Caco-2 (cell line): ENCODE data around the gene RTBDN. TPM values are rescaled to one million over a fixed set of nuclear protein-coding genes. Genes with fewer than 3 reads are reported as not detected.

Source experiments
- BruUV-seq: library from RNA; stranded (reverse); fragments of 400-500 nt; replicated peaks from 2 replicates; lab custom pipeline; 2021; lab: Mats Ljungman, UMichigan
- CTCF ChIA-PET: fragments of 300-600 bp; sonication (Branson Sonifier 250); formaldehyde crosslinking; loops from one replicate; lab custom pipeline; 2022; ENCODE audit warnings: antibody characterized with exemption; lab: Charles Lee
- POLR2A ChIA-PET: fragments of 300-600 bp; sonication (Branson Sonifier 250); formaldehyde crosslinking; loops from one replicate; lab custom pipeline; 2022; ENCODE audit warnings: antibody characterized with exemption; lab: Charles Lee
- DNase-seq, 2 experiments: peaks; one replicate each; pipeline versions ENCODE4 v3.0.0 to v3.0.0-alpha.2; 2020 to 2022
- H3K27me3 ChIP-seq: replicated peaks from 2 replicates; pipeline ENCODE4 v1.6.0; 2011; ENCODE audit warnings: low read length; ENCODE audit not compliant: control insufficient read depth, insufficient read depth
- H3K36me3 ChIP-seq: 2 replicates; pipeline ENCODE4 v1.5.1; 2011; ENCODE audit warnings: low read length; ENCODE audit not compliant: control insufficient read depth, insufficient read depth
- H3K4me1 ChIP-seq: fragments of 250-450 bp; sonication (Bioruptor Pico); 2 replicates; pipeline ENCODE4 v1.5.1; 2020; ENCODE audit warnings: mild to moderate bottlenecking
- H3K4me3 ChIP-seq: 2 replicates; pipeline ENCODE4 v1.5.1; 2011; ENCODE audit warnings: low read depth, mild to moderate bottlenecking, control low read depth, low read length
- H3K9me3 ChIP-seq: fragments of 250-450 bp; sonication (Bioruptor Pico); 2 replicates; pipeline ENCODE4 v1.5.1; 2020; ENCODE audit warnings: mild to moderate bottlenecking, moderate library complexity
- H3K27ac Mint-ChIP-seq: one replicate; pipeline ENCODE4 v1.8.0; 2022; ENCODE audit warnings: mixed read lengths; ENCODE audit not compliant: unreplicated experiment
- H3K27me3 Mint-ChIP-seq: one replicate; pipeline ENCODE4 v1.8.0; 2022; ENCODE audit warnings: mixed read lengths; ENCODE audit not compliant: insufficient read depth, unreplicated experiment
- H3K36me3 Mint-ChIP-seq: one replicate; pipeline ENCODE4 v1.8.0; 2022; ENCODE audit warnings: mild to moderate bottlenecking, mixed read lengths; ENCODE audit not compliant: insufficient read depth, unreplicated experiment
- H3K4me1 Mint-ChIP-seq: one replicate; pipeline ENCODE4 v1.8.0; 2022; ENCODE audit warnings: low read depth, mixed read lengths; ENCODE audit not compliant: unreplicated experiment
- H3K4me3 Mint-ChIP-seq: one replicate; pipeline ENCODE4 v1.8.0; 2022; ENCODE audit warnings: mild to moderate bottlenecking, moderate library complexity, mixed read lengths; ENCODE audit not compliant: unreplicated experiment
- H3K9me3 Mint-ChIP-seq: one replicate; pipeline ENCODE4 v1.8.0; 2022; ENCODE audit warnings: mixed read lengths; ENCODE audit not compliant: unreplicated experiment
- CTCF ChIP-seq, 2 experiments: fragments of 200-600 bp in 1 of 2; IDR thresholded peaks; 1 replicate in 1 of 2; 2 replicates in 1 of 2; pipeline versions ENCODE4 v1.5.1 to v1.8.0; 2011 to 2022; ENCODE audit warnings: antibody characterized with exemption in 1 of 2, control low read depth in 1 of 2, inconsistent platforms in 1 of 2, low read depth in 1 of 2, low read length in 1 of 2, mild to moderate bottlenecking in 1 of 2, moderate library complexity in 1 of 2; ENCODE audit not compliant: insufficient read depth in 1 of 2, severe bottlenecking in 1 of 2, unreplicated experiment in 1 of 2
- intact Hi-C: fragments of 100-400 bp; cut with micrococcal nuclease; formaldehyde crosslinking; loops from one replicate; pipeline ENCODE4 v1.10.0; 2022; ENCODE audit not compliant: unreplicated experiment
- total RNA-seq: library from RNA; stranded (reverse); gene quantifications from 2 replicates; pipeline ENCODE4 v1.2.3, GENCODE V29; 2022

Gene RTBDN
- total RNA-seq, 1 experiment from 2014 or later, result not detected

- peaks cover 51% of the 10 kb centered on the region for H3K36me3 Mint-ChIP-seq
- peak; percentile 91 for TF ChIP-seq CTCF (IDR thresholded peaks at IDR 0.05; ENCODE audit: insufficient read depth in 1 of 2, low read depth in 1 of 2, low read length in 1 of 2, severe bottlenecking in 1 of 2, unreplicated experiment in 1 of 2)
- Histone ChIP-seq H3K4me1 (peaks cover 9% of the 10 kb centered on the region), H3K4me3 (no peak overlapping the region), H3K9me3 (no peaks in the 10 kb centered on the region), H3K27me3 (no peaks in the 10 kb centered on the region), H3K36me3 (no peaks in the 10 kb centered on the region; the same call in none of the 2 replicates)
- BruUV-seq, result no TSS peak
- peak overlapping the region; percentile 21 for H3K27ac Mint-ChIP-seq
- POLR2A ChIA-PET, result no interaction called here
- H3K4me1 Mint-ChIP-seq, result peaks cover 5% of the 10 kb centered on the region
- DNase-seq, result peak; percentile 81 to 83
- peak overlapping the region; percentile 45 for H3K4me3 Mint-ChIP-seq
- CTCF ChIA-PET, result interaction anchor here (0.6 to 3.9 kb wide), 9 partner anchors 11 to 79 kb away, joined by 3 to 20 read pairs (median 4); partner anchors contain the start of gene GET3
- no peaks in the 10 kb centered on the region for H3K9me3 Mint-ChIP-seq
- H3K27me3 Mint-ChIP-seq, result no peaks in the 10 kb centered on the region
- intact Hi-C loops, result loop anchor here (1.0 to 2.0 kb wide), 3 partner anchors 19 to 80 kb away; no protein-coding TSS in a partner anchor
Measured at GRCh38 chr19:12796146-12797071, 38.0 kb downstream of the RTBDN start.

DNA sequence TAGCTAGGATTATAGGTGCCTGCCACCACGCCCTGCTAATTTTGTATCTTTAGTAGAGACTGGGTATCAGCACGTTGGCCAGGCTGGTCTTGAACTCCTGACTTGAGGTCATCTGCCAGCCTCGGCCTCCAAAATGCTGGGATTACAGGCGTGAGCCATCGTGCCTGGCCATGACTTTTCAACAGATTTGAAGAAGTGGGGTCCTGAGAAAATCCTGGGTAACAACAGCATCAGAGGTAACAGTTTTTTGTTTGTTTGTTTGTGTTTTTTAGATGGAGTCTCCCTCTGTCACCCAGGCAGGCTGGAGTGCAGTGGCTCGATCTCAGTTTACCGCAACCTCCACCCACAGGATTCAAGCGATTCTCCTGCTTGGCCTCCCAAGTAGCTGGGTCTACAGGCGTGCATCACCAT, 39.4 kb downstream of the RTBDN start:
- H3K4me1 ChIP-seq, result peaks cover 14% of the 10 kb centered on the region
- Mint-ChIP-seq H3K27me3 (no peaks in the 10 kb centered on the region), H3K27ac (no peak overlapping the region), H3K4me3 (no peak overlapping the region), H3K36me3 (peaks cover 56% of the 10 kb centered on the region), H3K9me3 (no peaks in the 10 kb centered on the region), H3K4me1 (peaks cover 15% of the 10 kb centered on the region)
- ChIA-PET POLR2A (no interaction called here), CTCF (interaction anchor here (0.7 to 3.9 kb wide), 7 partner anchors 9 to 113 kb away, joined by 3 to 20 read pairs (median 6); partner anchors contain the start of genes DHPS and GET3)
- H3K27me3 ChIP-seq, result no peaks in the 10 kb centered on the region
- no peak for DNase-seq
- H3K4me3 ChIP-seq, result no peak overlapping the region
- no TSS peak for BruUV-seq
- no peak for TF ChIP-seq CTCF (IDR thresholded peaks at IDR 0.05; ENCODE audit: insufficient read depth in 1 of 2, low read depth in 1 of 2, low read length in 1 of 2, severe bottlenecking in 1 of 2, unreplicated experiment in 1 of 2)
- no peaks in the 10 kb centered on the region for H3K9me3 ChIP-seq
- intact Hi-C loops, result loop anchor here (5.0 kb wide), 1 partner anchor 357 kb away; the partner anchor contains the start of genes IER2 and STX10
- H3K36me3 ChIP-seq, result no peaks in the 10 kb centered on the region; the same call in 1 of the 2 replicates
